GM23338 (cell line): ENCODE measurements around the gene MRPS16. TPM values are rescaled to one million over a fixed set of nuclear protein-coding genes. Genes with fewer than 3 reads are reported as not detected.

ENCODE experiments used
- ATAC-seq: fragments of 200-7000 bp; cut with Tn5 transposase; 3 replicates; pipeline ENCODE4 v1.9.1; 2020
- DNase-seq: peaks from one replicate; pipeline ENCODE4 v3.0.0-alpha.2; 2015; ENCODE audit warnings: low spot score
- H2AFZ ChIP-seq: fragments of 200-600 bp; sonication (generic); 2 replicates; pipeline ENCODE4 v1.8.0; 2016; ENCODE audit warnings: antibody characterized with exemption, mild to moderate bottlenecking, moderate library complexity
- H3F3A ChIP-seq: fragments of 200-600 bp; sonication (generic); replicated peaks from 2 replicates; pipeline ENCODE4 v1.8.0; 2017; ENCODE audit warnings: antibody characterized with exemption, mixed run types, low read depth
- H3K27ac ChIP-seq: fragments of 200-600 bp; sonication (generic); 2 replicates; pipeline ENCODE4 v1.6.1; 2016; ENCODE audit warnings: low read depth
- H3K27me3 ChIP-seq: fragments of 200-600 bp; sonication (generic); 2 replicates; pipeline ENCODE4 v1.8.0; 2016; ENCODE audit warnings: mild to moderate bottlenecking, mixed run types, moderate library complexity; ENCODE audit not compliant: insufficient read depth
- H3K36me3 ChIP-seq: fragments of 200-600 bp; sonication (generic); 2 replicates; pipeline ENCODE4 v1.8.0; 2016; ENCODE audit warnings: mild to moderate bottlenecking; ENCODE audit not compliant: insufficient read depth
- H3K4me1 ChIP-seq: fragments of 200-600 bp; sonication (generic); 2 replicates; pipeline ENCODE4 v1.8.0; 2016; ENCODE audit warnings: mild to moderate bottlenecking, moderate library complexity; ENCODE audit not compliant: insufficient read depth
- H3K4me2 ChIP-seq: fragments of 200-600 bp; sonication (generic); 2 replicates; pipeline ENCODE4 v1.7.1; 2017; ENCODE audit warnings: mixed run types
- H3K4me3 ChIP-seq: fragments of 200-600 bp; sonication (generic); 2 replicates; pipeline ENCODE4 v1.6.1; 2016; ENCODE audit warnings: mixed run types
- H3K79me2 ChIP-seq: fragments of 200-600 bp; sonication (generic); replicated peaks from 2 replicates; pipeline ENCODE4 v1.8.0; 2017; ENCODE audit warnings: mild to moderate bottlenecking; ENCODE audit not compliant: insufficient read depth
- H3K9me2 ChIP-seq: fragments of 200-600 bp; sonication (generic); 2 replicates; pipeline ENCODE4 v1.8.0; 2017; ENCODE audit not compliant: insufficient read depth
- H4K20me1 ChIP-seq: fragments of 200-600 bp; sonication (generic); replicated peaks from 2 replicates; pipeline ENCODE4 v1.8.0; 2017; ENCODE audit warnings: mild to moderate bottlenecking; ENCODE audit not compliant: insufficient read depth
- H3K27ac Mint-ChIP-seq: 2 replicates; pipeline ENCODE4 v1.8.0; 2020; ENCODE audit warnings: inconsistent platforms, mild to moderate bottlenecking, moderate library complexity, mixed read lengths
- H3K27me3 Mint-ChIP-seq: 3 replicates; pipeline ENCODE4 v1.8.0; 2022; ENCODE audit warnings: low read depth, mild to moderate bottlenecking, moderate library complexity, mixed read lengths, inconsistent platforms; ENCODE audit not compliant: insufficient read depth, poor library complexity
- H3K36me3 Mint-ChIP-seq: 3 replicates; pipeline ENCODE4 v1.8.0; 2021; ENCODE audit warnings: low read depth, mild to moderate bottlenecking, inconsistent platforms, moderate library complexity, mixed read lengths
- H3K4me1 Mint-ChIP-seq: 3 replicates; pipeline ENCODE4 v1.8.0; 2020; ENCODE audit warnings: mild to moderate bottlenecking, inconsistent platforms, mixed read lengths
- H3K4me3 Mint-ChIP-seq: 3 replicates; pipeline ENCODE4 v1.8.0; 2021; ENCODE audit warnings: moderate library complexity, mild to moderate bottlenecking, inconsistent platforms, mixed read lengths
- H3K9me3 Mint-ChIP-seq: 3 replicates; pipeline ENCODE4 v1.8.0; 2020; ENCODE audit warnings: moderate library complexity, mild to moderate bottlenecking, inconsistent platforms, mixed read lengths
- CTCF ChIP-seq, 2 experiments: fragments of 200-600 bp in 1 of 2; sonication (generic) in 1 of 2; conservative IDR thresholded peaks; 2 replicates each; pipeline versions ENCODE4 v1.5.1 to v1.6.1; 2016 to 2017; ENCODE audit warnings: antibody characterized with exemption in 2 of 2, low read depth in 2 of 2, mild to moderate bottlenecking in 2 of 2, moderate library complexity in 1 of 2
- POLR2AphosphoS5 ChIP-seq: IDR thresholded peaks from 2 replicates; pipeline ENCODE4 v1.6.1; 2016; ENCODE audit warnings: antibody characterized with exemption, low read depth
- ZNF462 ChIP-seq: fragments of 250-450 bp; sonication (Bioruptor Pico); IDR thresholded peaks from 2 replicates; pipeline ENCODE4 v1.5.0; 2020; ENCODE audit warnings: mild to moderate bottlenecking, moderate library complexity
- polyA plus RNA-seq: library from polyadenylated mRNA; unstranded; fragments of >200 nt; fragmentation: Nextera tagmentation; extraction: Ambion mirVana; gene quantifications from 2 replicates; pipeline ENCODE4 v1.2.1, GENCODE V29; 2016
- total RNA-seq: library from RNA; depleted of rRNA; stranded (reverse); fragments of >200 nt; shearing (Covaris generic); gene quantifications from 2 replicates; pipeline ENCODE4 v1.2.3, GENCODE V29; 2014

The MRPS16 gene
- total and polyA plus RNA-seq, 2 experiments from 2014 or later: 83.2 to 173 TPM

- TF ChIP-seq CTCF (conservative IDR thresholded peaks at IDR 0.05; ENCODE audit: low read depth in 2 of 2): no peak
- TF ChIP-seq ZNF462 (CRISPR knock-in tag): no peak
These were observed 580 bp downstream of the MRPS16 start (continued) for GRCh38 chr10:73251683-73252444.

- H3K4me3 ChIP-seq: peak overlapping the region; percentile 81; the same call in 1 of the 2 replicates
- H3K27me3 ChIP-seq: no peaks in the 10 kb centered on the region
- Mint-ChIP-seq H3K4me3 (peak overlapping the region; percentile 100), H3K36me3 (peaks cover 74% of the 10 kb centered on the region), H3K27ac (peak overlapping the region; percentile 100), H3K9me3 (no peaks in the 10 kb centered on the region), H3K27me3 (peaks cover 9% of the 10 kb centered on the region), H3K4me1 (peaks cover 23% of the 10 kb centered on the region; the same call in 2 of the 3 replicates)
- H3K4me2 ChIP-seq: peak overlapping the region; percentile 76
- H3K4me1 ChIP-seq: peaks cover 22% of the 10 kb centered on the region
- H3K27ac ChIP-seq: peak overlapping the region; percentile 91
- H3F3A ChIP-seq: peaks cover 26% of the 10 kb centered on the region
- H3K9me2 ChIP-seq: no peaks in the 10 kb centered on the region
- H3K36me3 ChIP-seq: peaks cover 38% of the 10 kb centered on the region
- no peak overlapping the region for H2AFZ ChIP-seq
- H3K79me2 ChIP-seq: peaks cover 69% of the 10 kb centered on the region
- ATAC-seq (no peak), DNase-seq (no peak)
- H4K20me1 ChIP-seq: no peaks in the 10 kb centered on the region; the same call in 1 of the 2 replicates
- TF ChIP-seq ZNF462 (CRISPR knock-in tag) (no peak), POLR2AphosphoS5 (no peak)
These were observed 4.2 kb downstream of the MRPS16 start for GRCh38 chr10:73248259-73248724.
